Measurements from ENCODE around the gene SCGB3A1. TPM values are rescaled to one million over a fixed set of nuclear protein-coding genes. Genes with fewer than 3 reads are reported as not detected.

Gene SCGB3A1
- total and polyA plus RNA-seq, 12 donors, result 1.2 to 10.4 (median 1.6) TPM; not detected in 4

DNA sequence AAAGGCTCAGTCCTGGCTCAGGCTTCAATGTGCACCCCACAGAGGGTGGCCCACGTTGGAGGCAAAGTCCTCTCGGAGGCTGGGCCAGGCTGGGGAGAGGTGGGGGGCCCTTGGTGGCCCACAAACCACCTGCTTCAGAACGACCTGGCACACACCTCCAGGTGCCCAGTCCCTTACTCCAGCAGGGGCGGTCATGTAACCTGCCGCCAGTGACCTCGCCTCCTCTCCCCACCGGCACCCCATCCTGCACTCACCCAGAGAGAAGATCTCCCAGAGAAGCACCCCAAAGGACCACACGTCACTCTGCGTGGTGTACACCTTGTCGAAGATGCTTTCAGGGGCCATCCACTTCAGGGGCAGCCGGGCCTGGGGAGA lies 22.5 kb upstream of the SCGB3A1 start:
- WGBS, 4 donors, result 74 to 90% (median 83%) methylated on average over 2 to 11 of the region's 11 CpGs
- Histone ChIP-seq H3K4me1 (replicated peaks in 1 of 2) (no peaks in the 10 kb centered on the region), H3K27ac (no peak overlapping the region), H3K9me3 (replicated peaks in 1 of 3) (no peaks in the 10 kb centered on the region), H3K27me3 (no peaks in the 10 kb centered on the region), H3K4me3 (no peak overlapping the region), H3K36me3 (replicated peaks in 1 of 2) (no peaks in the 10 kb centered on the region)
- intact Hi-C loops (cut with DNase I), result no loop called here
- TF ChIP-seq, protein P1, sequence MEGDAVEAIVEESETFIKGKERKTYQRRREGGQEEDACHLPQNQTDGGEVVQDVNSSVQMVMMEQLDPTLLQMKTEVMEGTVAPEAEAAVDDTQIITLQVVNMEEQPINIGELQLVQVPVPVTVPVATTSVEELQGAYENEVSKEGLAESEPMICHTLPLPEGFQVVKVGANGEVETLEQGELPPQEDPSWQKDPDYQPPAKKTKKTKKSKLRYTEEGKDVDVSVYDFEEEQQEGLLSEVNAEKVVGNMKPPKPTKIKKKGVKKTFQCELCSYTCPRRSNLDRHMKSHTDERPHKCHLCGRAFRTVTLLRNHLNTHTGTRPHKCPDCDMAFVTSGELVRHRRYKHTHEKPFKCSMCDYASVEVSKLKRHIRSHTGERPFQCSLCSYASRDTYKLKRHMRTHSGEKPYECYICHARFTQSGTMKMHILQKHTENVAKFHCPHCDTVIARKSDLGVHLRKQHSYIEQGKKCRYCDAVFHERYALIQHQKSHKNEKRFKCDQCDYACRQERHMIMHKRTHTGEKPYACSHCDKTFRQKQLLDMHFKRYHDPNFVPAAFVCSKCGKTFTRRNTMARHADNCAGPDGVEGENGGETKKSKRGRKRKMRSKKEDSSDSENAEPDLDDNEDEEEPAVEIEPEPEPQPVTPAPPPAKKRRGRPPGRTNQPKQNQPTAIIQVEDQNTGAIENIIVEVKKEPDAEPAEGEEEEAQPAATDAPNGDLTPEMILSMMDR (IDR thresholded peaks at IDR 0.05), result no peak
- no peak for TF ChIP-seq POLR2A (IDR thresholded peaks at IDR 0.05)
- no peak for DNase-seq

DNA sequence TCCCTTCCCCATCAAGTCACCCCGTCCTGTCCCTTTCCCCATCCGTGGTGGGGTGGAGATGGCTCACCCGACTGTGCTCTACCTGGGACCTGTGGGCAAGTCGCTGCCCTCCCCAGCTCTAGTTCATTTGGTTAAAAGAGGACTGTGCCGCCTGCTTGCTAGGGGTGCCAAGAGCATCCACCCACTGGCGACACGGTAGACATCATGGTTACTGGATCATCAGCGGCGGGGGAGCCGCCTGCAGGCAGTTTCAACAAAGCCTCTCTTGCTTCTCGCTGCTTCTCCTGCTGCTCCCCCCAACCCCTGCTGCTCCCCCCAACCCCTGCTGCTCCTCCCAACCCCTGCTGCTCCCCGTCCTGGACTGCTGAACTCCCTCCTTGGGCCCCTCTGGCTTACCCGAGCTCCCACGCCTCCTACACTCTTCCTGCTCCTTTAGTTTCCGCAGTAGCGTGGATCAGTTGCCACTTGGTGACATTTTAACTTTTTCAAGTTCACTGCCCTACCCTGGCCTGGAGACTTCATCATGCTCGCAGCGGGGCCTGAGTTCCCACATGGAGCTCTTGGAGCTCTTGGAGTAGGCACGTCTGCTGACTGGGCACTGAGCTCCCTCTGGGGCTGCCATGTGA lies 22.0 kb upstream of the SCGB3A1 start:
- intact Hi-C loops (cut with DNase I), result no loop called here
- H3K4me3 ChIP-seq, result no peak overlapping the region
- no peaks in the 10 kb centered on the region for H3K36me3 ChIP-seq (replicated peaks in 1 of 2)
- 76 to 82% (median 80%) methylated on average over 7 to 19 of the region's 19 CpGs for WGBS, 4 donors
- DNase-seq, result no peak
- no peak overlapping the region for H3K27ac ChIP-seq
- H3K4me1 ChIP-seq (replicated peaks in 1 of 2), result no peaks in the 10 kb centered on the region
- TF ChIP-seq, protein P1 (IDR thresholded peaks at IDR 0.05), result no peak
- H3K9me3 ChIP-seq (replicated peaks in 1 of 3), result no peaks in the 10 kb centered on the region
- H3K27me3 ChIP-seq, result no peaks in the 10 kb centered on the region

DNA sequence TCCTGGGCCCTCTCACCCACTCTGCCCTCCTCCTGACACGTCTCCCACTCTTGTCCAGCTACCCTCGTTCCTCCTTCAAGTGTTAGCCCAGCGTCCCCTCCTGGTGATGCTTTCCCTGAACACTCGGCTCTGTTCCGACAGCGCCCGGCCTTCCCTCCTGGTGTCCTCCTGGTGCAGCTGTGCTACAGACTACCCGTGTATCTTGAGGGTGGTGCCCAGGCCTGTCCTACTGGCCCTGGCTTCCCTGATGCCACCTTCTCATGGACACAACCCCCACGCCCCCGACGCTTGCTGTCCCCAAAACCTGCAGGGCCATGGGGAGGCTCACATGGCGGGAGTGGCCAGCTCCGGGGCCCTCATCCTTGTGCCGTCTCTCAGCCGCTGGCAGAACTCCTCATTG lies 21.4 kb upstream of the SCGB3A1 start:
- no peak for DNase-seq
- 75 to 82% (median 82%) methylated on average over 13 to 15 of the region's 15 CpGs for WGBS, 4 donors
- intact Hi-C loops (cut with DNase I), result no loop called here
- H3K9me3 ChIP-seq (replicated peaks in 1 of 3), result no peaks in the 10 kb centered on the region
- no peak overlapping the region for H3K4me3 ChIP-seq
- H3K27ac ChIP-seq, result no peak overlapping the region
- no peaks in the 10 kb centered on the region for H3K27me3 ChIP-seq
- no peaks in the 10 kb centered on the region for H3K4me1 ChIP-seq (replicated peaks in 1 of 2)
- no peaks in the 10 kb centered on the region for H3K36me3 ChIP-seq (replicated peaks in 1 of 2)
- no peak for TF ChIP-seq POLR2A (IDR thresholded peaks at IDR 0.05)

DNA sequence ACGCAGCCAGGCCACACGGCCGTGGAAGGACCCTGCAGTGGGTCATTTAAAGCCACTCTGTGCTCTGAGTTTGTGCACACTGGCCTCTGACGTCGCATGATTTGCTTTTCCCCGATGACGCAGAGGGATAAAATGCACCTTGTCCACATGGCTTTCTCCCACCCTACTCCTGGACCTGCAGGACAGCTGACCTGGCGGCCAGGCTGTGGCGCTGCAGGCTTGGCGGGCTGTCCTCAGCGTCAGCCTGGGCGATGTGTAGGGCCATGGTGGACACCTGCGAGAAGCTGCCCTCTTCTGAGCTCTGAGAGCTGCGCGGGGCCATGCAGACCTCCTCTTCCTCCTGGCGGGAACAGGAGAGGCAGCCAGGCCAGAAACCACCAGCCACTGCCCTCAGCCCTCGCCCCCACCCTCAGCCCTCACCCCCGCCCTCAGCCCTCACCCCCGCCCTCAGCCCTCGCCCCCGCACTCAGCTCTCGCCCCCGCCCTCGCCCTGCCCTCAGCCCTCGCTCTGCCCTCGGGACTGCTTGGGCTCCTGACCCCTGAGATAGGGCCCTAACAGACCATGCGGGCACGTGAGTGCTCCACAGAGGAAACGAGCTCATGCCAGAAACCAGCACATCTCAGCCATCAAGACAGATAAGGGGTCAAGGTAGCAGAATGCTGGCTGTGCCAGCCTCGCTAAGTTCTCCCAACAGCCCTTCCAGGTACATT lies 20.0 kb upstream of the SCGB3A1 start:
- no peak for DNase-seq
- H3K9me3 ChIP-seq (replicated peaks in 1 of 3), result no peaks in the 10 kb centered on the region
- H3K4me1 ChIP-seq (replicated peaks in 1 of 2), result no peaks in the 10 kb centered on the region
- no peaks in the 10 kb centered on the region for H3K36me3 ChIP-seq (replicated peaks in 1 of 2)
- no peaks in the 10 kb centered on the region for H3K27me3 ChIP-seq
- no peak overlapping the region for H3K27ac ChIP-seq
- TF ChIP-seq POLR2A (IDR thresholded peaks at IDR 0.05), result no peak
- TF ChIP-seq, protein P1 (IDR thresholded peaks at IDR 0.05), result no peak
- intact Hi-C loops (cut with DNase I), result no loop called here
- H3K4me3 ChIP-seq, result no peak overlapping the region
- whole genome bisulfite sequencing, 4 donors, result 78 to 86% (median 85%) methylated on average over 18 to 30 of the region's 30 CpGs
